Ishikawa (cell line): ENCODE measurements around the gene SCFD2.

Experiments used
- CREB1 ChIP-seq: IDR thresholded peaks from 2 replicates; pipeline ENCODE4 v1.6.1; 2012; ENCODE audit warnings: low read depth
- EGR1 ChIP-seq: IDR thresholded peaks from 2 replicates; pipeline ENCODE4 v1.6.1; 2012
- EP300 ChIP-seq: IDR thresholded peaks from 2 replicates; pipeline ENCODE4 v1.6.1; 2012; ENCODE audit warnings: borderline replicate concordance
- FOXM1 ChIP-seq: IDR thresholded peaks from 2 replicates; pipeline ENCODE4 v1.6.1; 2012; ENCODE audit warnings: low read depth, borderline replicate concordance
- MAX ChIP-seq: IDR thresholded peaks from 2 replicates; pipeline ENCODE4 v1.6.1; 2012
- NFIC ChIP-seq: IDR thresholded peaks from 2 replicates; pipeline ENCODE4 v1.6.1; 2012
- RAD21 ChIP-seq: IDR thresholded peaks from 2 replicates; pipeline ENCODE4 v1.6.1; 2012; ENCODE audit warnings: low read depth
- REST ChIP-seq: IDR thresholded peaks from 2 replicates; pipeline ENCODE4 v1.6.1; 2012; ENCODE audit warnings: low read depth, mild to moderate bottlenecking
- TAF1 ChIP-seq: IDR thresholded peaks from 2 replicates; pipeline ENCODE4 v1.6.1; 2012; ENCODE audit warnings: low read depth, mild to moderate bottlenecking
- TCF12 ChIP-seq: IDR thresholded peaks from 2 replicates; pipeline ENCODE4 v1.6.1; 2012; ENCODE audit warnings: low read depth
- TEAD4 ChIP-seq: IDR thresholded peaks from 2 replicates; pipeline ENCODE4 v1.6.1; 2012
- USF1 ChIP-seq: IDR thresholded peaks from 2 replicates; pipeline ENCODE4 v1.6.1; 2012
- YY1 ChIP-seq: IDR thresholded peaks from 2 replicates; pipeline ENCODE4 v1.6.1; 2012; ENCODE audit warnings: low read depth
- ZBTB7A ChIP-seq: IDR thresholded peaks from 2 replicates; pipeline ENCODE4 v1.6.1; 2012; ENCODE audit warnings: low read depth

- TF ChIP-seq YY1 (no peak), TCF12 (no peak), ZBTB7A (no peak), EGR1 (no peak), CREB1 (no peak), MAX (no peak), RAD21 (no peak), TEAD4 (no peak), FOXM1 (no peak), TAF1 (no peak), REST (no peak), USF1 (no peak), EP300 (no peak), NFIC (no peak)
Measured at GRCh38 chr4:52950226-52950625, 415.6 kb downstream of the SCFD2 start.
